Suprapubic skin (tissue), 4 donors: ENCODE results near the gene CDC42BPA. TPM values are rescaled to one million over a fixed set of nuclear protein-coding genes. Genes with fewer than 3 reads are reported as not detected.
A peak's percentile ranks its signal among the peaks of the same experiment; 100 is the strongest.
"Not testable (repeated sequence)": the region's sequence is repeated elsewhere in the genome, so short reads cannot be mapped to it uniquely, and the experiment has no call there.

Source experiments
- DNase-seq, 2 donors: peaks; one replicate each; pipeline ENCODE4 v3.0.0-alpha.2; 2019; ENCODE audit warnings: low spot score in 2 of 2
- H3K27ac ChIP-seq: fragments of 200-600 bp; sonication (generic); one replicate; pipeline ENCODE4 v1.5.1; 2019
- H3K27me3 ChIP-seq: fragments of 200-600 bp; sonication (generic); one replicate; pipeline ENCODE4 v1.5.1; 2019
- H3K36me3 ChIP-seq: fragments of 200-600 bp; sonication (generic); one replicate; pipeline ENCODE4 v1.5.1; 2019
- H3K4me1 ChIP-seq: fragments of 200-600 bp; sonication (generic); one replicate; pipeline ENCODE4 v1.5.1; 2019
- H3K4me3 ChIP-seq: fragments of 200-600 bp; sonication (generic); one replicate; pipeline ENCODE4 v1.5.1; 2019; ENCODE audit warnings: mild to moderate bottlenecking
- H3K9me3 ChIP-seq: fragments of 200-600 bp; sonication (generic); one replicate; pipeline ENCODE4 v1.5.1; 2019
- CTCF ChIP-seq, 2 donors: fragments of 200-600 bp in 1 of 2; fragments of 450-650 bp in 1 of 2; sonication (generic) in 1 of 2; IDR thresholded peaks; one replicate each; pipeline ENCODE4 v1.5.1; 2016 to 2019; ENCODE audit warnings: antibody characterized with exemption in 2 of 2, mild to moderate bottlenecking in 1 of 2, moderate library complexity in 1 of 2
- EP300 ChIP-seq: sonication (generic); formaldehyde crosslinking; IDR thresholded peaks from one replicate; pipeline ENCODE4 v1.6.1; 2017; ENCODE audit warnings: antibody characterized with exemption
- POLR2A ChIP-seq, 2 donors: fragments of 450-650 bp; IDR thresholded peaks; one replicate each; pipeline ENCODE4 v1.6.1; 2017; ENCODE audit warnings: antibody characterized with exemption in 2 of 2, mild to moderate bottlenecking in 2 of 2, moderate library complexity in 2 of 2
- POLR2AphosphoS5 ChIP-seq, 3 donors: sonication (generic); formaldehyde crosslinking; IDR thresholded peaks; one replicate each; pipeline ENCODE4 v1.6.1; 2017; ENCODE audit warnings: antibody characterized with exemption in 3 of 3
- WGBS: methylation state at CpG from one replicate; pipeline ENCODE4 v1.1.5; 2018; 5-methylcytosine and 5-hydroxymethylcytosine counted together
- total RNA-seq, 4 donors: library from RNA; depleted of rRNA; stranded (reverse); fragments of >200 nt; gene quantifications; one replicate each; pipeline ENCODE4 v1.1.0, GENCODE V29; 2016

Gene CDC42BPA
- total RNA-seq, 4 donors from 2014 or later = 12.2 to 54.6 (median 14.9) TPM

- no peaks in the 10 kb centered on the region for H3K4me1 ChIP-seq
- no peak overlapping the region for H3K27ac ChIP-seq
- no peak overlapping the region for H3K4me3 ChIP-seq
- peak in 1 of 2 donors; percentile 37 for DNase-seq
- 94% methylated on average over 12 of the region's 13 CpGs for WGBS
- TF ChIP-seq POLR2AphosphoS5 (IDR thresholded peaks at IDR 0.05) = no peak
- TF ChIP-seq EP300 = no peak
- no peak for TF ChIP-seq POLR2A (IDR thresholded peaks at IDR 0.05)
- no peak for TF ChIP-seq CTCF (IDR thresholded peaks at IDR 0.05)
- H3K36me3 ChIP-seq = peaks cover 31% of the 10 kb centered on the region
- no peaks in the 10 kb centered on the region for H3K27me3 ChIP-seq
- no peaks in the 10 kb centered on the region for H3K9me3 ChIP-seq
Observed at GRCh38 chr1:226960944-226961765, 357.1 kb downstream of the CDC42BPA start.

DNA sequence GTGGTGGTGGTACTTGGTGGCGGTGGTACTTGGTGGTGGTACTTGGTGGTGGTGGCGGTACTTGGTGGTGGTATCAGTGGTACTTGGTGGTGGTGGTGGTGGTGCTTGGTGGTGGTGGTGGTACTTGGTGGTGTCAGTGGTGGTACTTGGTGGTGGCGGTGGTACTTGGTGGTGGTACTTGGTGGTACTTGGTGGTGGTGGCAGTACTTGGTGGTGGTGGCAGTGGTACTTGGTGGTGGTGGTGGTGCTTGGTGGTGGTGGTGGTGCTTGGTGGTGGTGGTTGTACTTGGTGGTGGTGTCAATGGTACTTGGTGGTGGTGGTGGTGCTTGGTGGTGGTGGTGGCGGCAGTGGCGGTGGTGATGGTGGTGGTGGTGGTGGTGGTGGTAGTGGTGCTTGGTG, 358.0 kb downstream of the CDC42BPA start:
- WGBS = 83% methylated on average over 5 of the region's 5 CpGs
- Histone ChIP-seq H3K4me3 (no peak overlapping the region), H3K4me1 (no peaks in the 10 kb centered on the region), H3K27ac (no peak overlapping the region), H3K27me3 (no peaks in the 10 kb centered on the region), H3K36me3 (peaks cover 22% of the 10 kb centered on the region), H3K9me3 (no peaks in the 10 kb centered on the region)
- no peak for TF ChIP-seq EP300
- TF ChIP-seq CTCF (IDR thresholded peaks at IDR 0.05) = no peak
- no peak for TF ChIP-seq POLR2A (IDR thresholded peaks at IDR 0.05)
- TF ChIP-seq POLR2AphosphoS5 (IDR thresholded peaks at IDR 0.05) = no peak
- DNase-seq = peak in 1 of 2 donors; percentile 35

GRCh38 chr1:226958300-226958699, 360.0 kb downstream of the CDC42BPA start:
- no peaks in the 10 kb centered on the region for H3K9me3 ChIP-seq
- no peak for TF ChIP-seq POLR2A (IDR thresholded peaks at IDR 0.05)
- no peak for TF ChIP-seq CTCF (IDR thresholded peaks at IDR 0.05)
- TF ChIP-seq POLR2AphosphoS5 (IDR thresholded peaks at IDR 0.05) = no peak
- TF ChIP-seq EP300 = no peak
- 95% methylated on average over 13 of the region's 13 CpGs for WGBS
- H3K4me1 ChIP-seq = no peaks in the 10 kb centered on the region
- no peak overlapping the region for H3K4me3 ChIP-seq
- H3K36me3 ChIP-seq = peaks cover 12% of the 10 kb centered on the region
- DNase-seq = peak in 1 of 2 donors; percentile 32
- H3K27me3 ChIP-seq = no peaks in the 10 kb centered on the region
- H3K27ac ChIP-seq = no peak overlapping the region

DNA sequence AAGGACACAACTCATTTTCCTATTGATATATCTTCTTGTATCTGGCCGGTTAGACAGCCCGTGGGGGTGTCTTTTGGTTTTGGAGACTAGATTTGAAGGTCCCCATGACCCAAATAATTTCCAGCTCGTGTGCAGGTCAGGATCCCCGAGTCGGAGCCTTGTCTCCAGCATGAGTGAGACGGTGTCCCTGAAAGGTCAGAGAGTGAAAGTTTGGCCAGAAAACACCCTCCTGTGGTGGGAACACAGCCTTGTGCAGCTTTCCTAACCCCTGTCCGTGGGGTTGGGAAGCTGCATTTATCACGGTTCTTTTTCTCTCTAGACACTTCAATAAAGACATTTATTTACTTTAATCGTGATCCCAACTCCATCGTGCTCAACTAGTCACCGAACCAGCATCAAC, 360.6 kb downstream of the CDC42BPA start:
- TF ChIP-seq POLR2AphosphoS5 (IDR thresholded peaks at IDR 0.05) (no peak), POLR2A (IDR thresholded peaks at IDR 0.05) (no peak), EP300 (no peak), CTCF (IDR thresholded peaks at IDR 0.05) (no peak)
- WGBS = 95% methylated on average over 11 of the region's 11 CpGs
- Histone ChIP-seq H3K36me3 (peaks cover 8% of the 10 kb centered on the region), H3K4me1 (no peaks in the 10 kb centered on the region), H3K27me3 (no peaks in the 10 kb centered on the region), H3K27ac (no peak overlapping the region), H3K4me3 (no peak overlapping the region), H3K9me3 (no peaks in the 10 kb centered on the region)
- no peak for DNase-seq

DNA sequence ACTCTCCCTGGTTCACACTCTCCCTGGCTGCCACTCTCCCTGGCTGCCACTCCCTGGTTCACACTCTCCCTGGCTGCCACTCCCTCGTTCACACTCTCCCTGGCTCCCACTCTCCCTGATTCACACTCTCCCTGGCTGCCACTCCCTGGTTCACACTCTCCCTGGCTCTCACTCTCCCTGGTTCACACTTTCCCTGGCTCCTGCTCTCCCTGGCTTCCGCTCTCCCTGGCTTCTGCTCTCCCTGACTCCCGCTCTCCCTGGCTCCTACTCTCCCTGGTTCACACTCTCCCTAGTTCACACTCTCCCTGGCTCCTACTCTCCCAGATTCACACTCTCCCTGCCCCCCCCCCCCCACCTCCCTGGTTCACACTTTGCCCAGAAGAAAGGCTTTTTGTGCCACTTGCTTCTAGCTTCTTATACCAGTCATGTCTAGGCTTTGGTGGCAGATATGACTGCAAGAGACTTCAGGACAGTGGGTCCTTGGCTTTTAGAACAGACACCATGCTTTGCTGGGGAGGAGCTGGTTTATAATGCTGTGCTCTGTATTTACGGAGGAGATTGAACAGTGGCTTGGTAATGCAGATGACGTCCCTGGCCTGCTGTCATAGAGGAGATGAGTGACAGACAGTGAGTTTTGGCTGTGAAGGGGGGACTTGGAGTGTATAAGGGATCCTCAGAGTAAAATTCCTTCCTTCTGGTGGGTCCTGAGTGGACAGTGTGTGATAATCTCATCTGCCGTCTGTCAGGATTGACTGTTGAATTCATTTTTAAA, 361.2 kb downstream of the CDC42BPA start:
- 92% methylated on average over 6 of the region's 6 CpGs for WGBS
- Histone ChIP-seq H3K36me3 (peaks cover 4% of the 10 kb centered on the region), H3K4me3 (no peak overlapping the region), H3K27me3 (no peaks in the 10 kb centered on the region), H3K27ac (no peak overlapping the region), H3K4me1 (no peaks in the 10 kb centered on the region), H3K9me3 (no peaks in the 10 kb centered on the region)
- DNase-seq = no peak
- TF ChIP-seq POLR2A (IDR thresholded peaks at IDR 0.05) = no peak
- no peak for TF ChIP-seq EP300
- TF ChIP-seq CTCF (IDR thresholded peaks at IDR 0.05) = no peak
- no peak for TF ChIP-seq POLR2AphosphoS5 (IDR thresholded peaks at IDR 0.05)

DNA sequence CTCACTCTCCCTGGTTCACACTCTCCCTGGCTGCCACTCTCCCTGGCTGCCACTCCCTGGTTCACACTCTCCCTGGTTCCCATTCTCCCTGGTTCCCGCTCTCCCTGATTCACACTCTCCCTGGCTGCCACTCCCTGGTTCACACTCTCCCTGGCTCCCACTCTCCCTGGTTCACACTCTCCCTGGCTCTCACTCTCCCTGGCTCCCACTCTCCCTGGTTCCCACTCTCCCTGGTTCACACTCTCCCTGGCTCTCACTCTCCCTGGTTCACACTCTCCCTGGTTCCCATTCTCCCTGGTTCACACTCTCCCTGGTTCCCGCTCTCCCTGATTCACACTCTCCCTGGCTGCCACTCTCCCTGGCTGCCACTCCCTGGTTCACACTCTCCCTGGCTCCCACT, 362.4 kb downstream of the CDC42BPA start:
- not testable (repeated sequence) for H3K27ac ChIP-seq, H3K9me3 ChIP-seq, H3K36me3 ChIP-seq, H3K4me1 ChIP-seq, DNase-seq, H3K4me3 ChIP-seq, H3K27me3 ChIP-seq
- 94% methylated on average over 2 of the region's 2 CpGs for WGBS
